HepG2 (cell line): ENCODE measurements around the gene TREML1.

Experiments
- POLR2AphosphoS2 ChIP-seq: IDR thresholded peaks from 2 replicates; pipeline ENCODE4 v1.6.1; 2011; ENCODE audit warnings: low read depth, low read length, improper control_type of control experiment
- POLR2AphosphoS5 ChIP-seq: IDR thresholded peaks from 2 replicates; pipeline ENCODE4 v1.6.1; 2012; ENCODE audit warnings: low read depth, low read length
- ZKSCAN1 ChIP-seq: fragments of 150-350 bp; IDR thresholded peaks from 2 replicates; pipeline ENCODE4 v1.6.1; 2014; ENCODE audit warnings: low read length
- TF ChIP-seq, protein P1 (sequence below): sonication (generic); formaldehyde crosslinking; IDR thresholded peaks from 2 replicates; pipeline ENCODE4 v1.5.0; 2020; ENCODE audit warnings: mild to moderate bottlenecking, missing genetic modification reagents, moderate library complexity
- TF ChIP-seq, protein P2 (sequence below), 2 experiments: sonication (generic) in 1 of 2; formaldehyde crosslinking in 1 of 2; IDR thresholded peaks; 2 replicates each; pipeline versions ENCODE4 v1.5.1 to v1.6.1; 2011 to 2020; ENCODE audit warnings: borderline replicate concordance in 1 of 2, low read depth in 1 of 2, low read length in 1 of 2, mild to moderate bottlenecking in 1 of 2, missing genetic modification reagents in 1 of 2, moderate library complexity in 1 of 2

DNA sequence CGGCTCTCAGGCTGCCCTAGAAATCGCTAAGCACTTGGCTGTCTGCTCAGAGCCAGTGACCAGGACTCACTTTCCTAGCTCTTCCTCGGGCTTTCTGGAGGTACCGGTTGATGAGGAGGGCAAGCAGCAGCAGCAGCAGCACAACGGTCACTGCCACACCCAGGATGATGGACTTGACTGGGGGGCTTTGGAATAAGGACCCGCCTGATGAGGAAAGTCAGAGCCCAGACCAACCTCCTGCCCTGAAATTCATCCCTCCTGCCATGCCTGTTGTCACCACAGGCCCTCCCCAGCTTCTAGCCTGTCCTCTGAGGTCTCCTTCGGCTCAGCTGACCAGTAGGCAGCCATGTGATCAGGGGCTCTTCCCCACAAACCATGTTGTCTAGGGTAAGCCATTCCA lies 30.6 kb upstream of the TREML1 start:
- TF ChIP-seq, protein P1, sequence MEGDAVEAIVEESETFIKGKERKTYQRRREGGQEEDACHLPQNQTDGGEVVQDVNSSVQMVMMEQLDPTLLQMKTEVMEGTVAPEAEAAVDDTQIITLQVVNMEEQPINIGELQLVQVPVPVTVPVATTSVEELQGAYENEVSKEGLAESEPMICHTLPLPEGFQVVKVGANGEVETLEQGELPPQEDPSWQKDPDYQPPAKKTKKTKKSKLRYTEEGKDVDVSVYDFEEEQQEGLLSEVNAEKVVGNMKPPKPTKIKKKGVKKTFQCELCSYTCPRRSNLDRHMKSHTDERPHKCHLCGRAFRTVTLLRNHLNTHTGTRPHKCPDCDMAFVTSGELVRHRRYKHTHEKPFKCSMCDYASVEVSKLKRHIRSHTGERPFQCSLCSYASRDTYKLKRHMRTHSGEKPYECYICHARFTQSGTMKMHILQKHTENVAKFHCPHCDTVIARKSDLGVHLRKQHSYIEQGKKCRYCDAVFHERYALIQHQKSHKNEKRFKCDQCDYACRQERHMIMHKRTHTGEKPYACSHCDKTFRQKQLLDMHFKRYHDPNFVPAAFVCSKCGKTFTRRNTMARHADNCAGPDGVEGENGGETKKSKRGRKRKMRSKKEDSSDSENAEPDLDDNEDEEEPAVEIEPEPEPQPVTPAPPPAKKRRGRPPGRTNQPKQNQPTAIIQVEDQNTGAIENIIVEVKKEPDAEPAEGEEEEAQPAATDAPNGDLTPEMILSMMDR (CRISPR knock-in tag), result no peak
- TF ChIP-seq ZKSCAN1, result no peak
- TF ChIP-seq, protein P2, sequence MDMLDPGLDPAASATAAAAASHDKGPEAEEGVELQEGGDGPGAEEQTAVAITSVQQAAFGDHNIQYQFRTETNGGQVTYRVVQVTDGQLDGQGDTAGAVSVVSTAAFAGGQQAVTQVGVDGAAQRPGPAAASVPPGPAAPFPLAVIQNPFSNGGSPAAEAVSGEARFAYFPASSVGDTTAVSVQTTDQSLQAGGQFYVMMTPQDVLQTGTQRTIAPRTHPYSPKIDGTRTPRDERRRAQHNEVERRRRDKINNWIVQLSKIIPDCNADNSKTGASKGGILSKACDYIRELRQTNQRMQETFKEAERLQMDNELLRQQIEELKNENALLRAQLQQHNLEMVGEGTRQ (IDR thresholded peaks at IDR 0.05; ENCODE audit: low read depth, low read length), result no peak
- TF ChIP-seq, protein P2 (CRISPR knock-in tag; IDR thresholded peaks at IDR 0.05; ENCODE audit: borderline replicate concordance), result no peak
- no peak for TF ChIP-seq POLR2AphosphoS5
- no peak for TF ChIP-seq POLR2AphosphoS2
